Spleen (tissue), 11 donors: ENCODE results near the gene GRK3. TPM values are rescaled to one million over a fixed set of nuclear protein-coding genes. Genes with fewer than 3 reads are reported as not detected.
"Not testable (repeated sequence)": the region's sequence is repeated elsewhere in the genome, so short reads cannot be mapped to it uniquely, and the experiment has no call there.

Experiments used
- DNase-seq: peaks from one replicate; pipeline ENCODE4 v3.0.0-alpha.2; 2020
- H3K27ac ChIP-seq, 8 donors: fragments of 200-600 bp; sonication (generic) in 7 of 8; 1 replicate in 4 of 8; 2 replicates in 4 of 8; pipeline versions ENCODE4 v1.5.0 to v1.8.0; 2016 to 2021; ENCODE audit warnings: inconsistent platforms in 4 of 8, mild to moderate bottlenecking in 4 of 8, moderate library complexity in 1 of 8
- H3K27me3 ChIP-seq, 7 donors: fragments of 200-600 bp; sonication (generic) in 6 of 7; replicated peaks in 1 of 7; 1 replicate in 4 of 7; 2 replicates in 3 of 7; pipeline versions ENCODE4 v1.5.0 to v1.8.0; 2016 to 2021; ENCODE audit warnings: inconsistent platforms in 3 of 7, mild to moderate bottlenecking in 1 of 7
- H3K36me3 ChIP-seq, 6 donors: fragments of 200-600 bp; sonication (generic) in 5 of 6; 1 replicate in 4 of 6; 2 replicates in 2 of 6; pipeline versions ENCODE4 v1.5.0 to v1.8.0; 2016 to 2021; ENCODE audit warnings: inconsistent platforms in 2 of 6
- H3K4me1 ChIP-seq, 6 donors: fragments of 200-600 bp; sonication (generic) in 5 of 6; 1 replicate in 3 of 6; 2 replicates in 3 of 6; pipeline versions ENCODE4 v1.5.0 to v1.8.0; 2016 to 2021; ENCODE audit warnings: inconsistent platforms in 3 of 6
- H3K4me3 ChIP-seq, 8 donors: fragments of 200-600 bp; sonication (generic) in 7 of 8; 1 replicate in 4 of 8; 2 replicates in 4 of 8; pipeline versions ENCODE4 v1.5.0 to v1.8.0; 2016 to 2021; ENCODE audit warnings: inconsistent platforms in 4 of 8, mild to moderate bottlenecking in 4 of 8, moderate library complexity in 2 of 8
- H3K9me3 ChIP-seq, 8 donors: fragments of 200-600 bp; sonication (generic) in 7 of 8; 1 replicate in 4 of 8; 2 replicates in 4 of 8; pipeline versions ENCODE4 v1.5.0 to v1.8.0; 2016 to 2021; ENCODE audit warnings: inconsistent platforms in 4 of 8
- CTCF ChIP-seq, 11 experiments: fragments of 200-600 bp in 7 of 11; fragments of 450-650 bp in 4 of 11; sonication (generic) in 4 of 11; IDR thresholded peaks in 8 of 11; conservative IDR thresholded peaks in 3 of 11; 1 replicate in 7 of 11; 2 replicates in 4 of 11; pipeline versions ENCODE4 v1.4.0 to v1.8.0; 2016 to 2021; ENCODE audit warnings: antibody characterized with exemption in 11 of 11, inconsistent platforms in 4 of 11, mild to moderate bottlenecking in 1 of 11
- POLR2A ChIP-seq, 3 donors: fragments of 450-650 bp; IDR thresholded peaks; one replicate each; pipeline ENCODE4 v1.5.1; 2017; ENCODE audit warnings: antibody characterized with exemption in 3 of 3, mild to moderate bottlenecking in 1 of 3
- POLR2AphosphoS5 ChIP-seq, 3 donors: sonication (generic); formaldehyde crosslinking; IDR thresholded peaks; one replicate each; pipeline ENCODE4 v1.5.1; 2017; ENCODE audit warnings: antibody characterized with exemption in 3 of 3
- WGBS, 5 donors: extraction: QIAGEN DNeasy Blood & Tissue Kit in 3 of 5; methylation state at CpG; one replicate each; pipeline versions ENCODE4 v1.1.5 to v1.1.7; 2013 to 2018; 5-methylcytosine and 5-hydroxymethylcytosine counted together
- intact Hi-C: fragments of 100-400 bp; cut with DNase I; formaldehyde crosslinking; loops from one replicate; pipeline ENCODE4 v1.15.0; 2023; ENCODE audit warnings: low total_unique reads
- polyA plus RNA-seq, 3 donors: library from polyadenylated mRNA; stranded (reverse); fragments of 200-250 nt; gene quantifications; one replicate each; pipeline ENCODE4 v1.2.1, GENCODE V29; 2013
- total RNA-seq, 7 donors: library from RNA; depleted of rRNA in 3 of 7; stranded (reverse); fragments of >200 nt in 3 of 7; fragmentation: NEBNext Ultra II Directional in 4 of 7; extraction: Animal tissue kit (Norgen Biotek cat#: 25700) in 4 of 7; gene quantifications; one replicate each; pipeline versions ENCODE4 v1.1.0 to v1.2.1, GENCODE V29; 2016 to 2021
- donor health status: healthy with polysubstance abuse.
- donor health status: DM: no; HTN: no; CAD: no; lungs with moderate emphysema.
- donor health status: DM: no; HTN: no; CAD: no.
- donor health status: Bipolar disorder and iron deficiency.
- donor health status: healthy.
- donor health status: DM: no; HTN: no; CAD: no.
- donor health status: DM: yes; HTN: yes; CAD: no.

Gene GRK3
- total and polyA plus RNA-seq, 10 donors, result 9.3 to 60.7 (median 45.7) TPM

- 88 to 96% (median 93%) methylated on average over 4 of the region's 4 CpGs for WGBS, 5 donors
- H3K4me1 ChIP-seq, result peaks cover 4 to 57% (median 23%) of the 10 kb centered on the region in 6 donors
- H3K9me3 ChIP-seq, result no peaks in the 10 kb centered on the region
- intact Hi-C loops, result no loop called here
- no peak overlapping the region for H3K4me3 ChIP-seq
- H3K27me3 ChIP-seq, result no peaks in the 10 kb centered on the region
- no peak for DNase-seq
- TF ChIP-seq POLR2AphosphoS5 (IDR thresholded peaks at IDR 0.05) (no peak), CTCF (IDR thresholded peaks at IDR 0.05 in 8 of 11, conservative IDR thresholded peaks at IDR 0.05 in 3 of 11) (no peak)
- H3K36me3 ChIP-seq, result no peaks in the 10 kb centered on the region
- no peak overlapping the region for H3K27ac ChIP-seq
Observed at GRCh38 chr22:25558341-25558740, 6.1 kb upstream of the GRK3 start.

GRCh38 chr22:25559910-25560309, 4.6 kb upstream of the GRK3 start:
- H3K27ac ChIP-seq, DNase-seq, H3K27me3 ChIP-seq, intact Hi-C loops, H3K9me3 ChIP-seq, H3K36me3 ChIP-seq, H3K4me3 ChIP-seq: not testable (repeated sequence)
- WGBS, 5 donors, result 85 to 95% (median 94%) methylated on average over 4 of the region's 4 CpGs
- peaks cover 6 to 57% (median 27%) of the 10 kb centered on the region in 6 donors for H3K4me1 ChIP-seq

- H3K4me3 ChIP-seq, H3K9me3 ChIP-seq, H3K36me3 ChIP-seq, H3K27me3 ChIP-seq, DNase-seq, intact Hi-C loops: not testable (repeated sequence)
- Histone ChIP-seq H3K27ac (peak overlapping the region in 2 of 8 donors; percentile 25 to 92), H3K4me1 (peaks cover 6 to 62% (median 34%) of the 10 kb centered on the region in 6 donors)
- WGBS, 5 donors, result 81 to 95% (median 87%) methylated on average over 3 of the region's 3 CpGs
Observed at GRCh38 chr22:25561182-25561581, 3.3 kb upstream of the GRK3 start.

GRCh38 chr22:25561927-25562326, 2.5 kb upstream of the GRK3 start:
- DNase-seq, intact Hi-C loops: not testable (repeated sequence)
- WGBS, 5 donors, result 69 to 92% (median 82%) methylated on average over 1 of the region's 1 CpG

GRCh38 chr22:25562966-25563760, 1.3 kb upstream of the GRK3 start:
- intact Hi-C loops, H3K36me3 ChIP-seq, H3K9me3 ChIP-seq, H3K27me3 ChIP-seq, DNase-seq: not testable (repeated sequence)
- WGBS, 5 donors, result 16 to 26% (median 22%) methylated on average over 10 of the region's 10 CpGs
- Histone ChIP-seq H3K4me1 (peaks cover 17 to 82% (median 48%) of the 10 kb centered on the region in 6 donors), H3K27ac (peak overlapping the region; percentile 63 to 92 (median 86)), H3K4me3 (peak overlapping the region in 7 of 8 donors; percentile 58 to 98 (median 85))

More at GRCh38 chr22:25561927-25562326, 2.5 kb upstream of the GRK3 start:
- H3K4me3 ChIP-seq, H3K27me3 ChIP-seq, H3K36me3 ChIP-seq, H3K9me3 ChIP-seq: not testable (repeated sequence)
- peaks cover 6 to 70% (median 38%) of the 10 kb centered on the region in 6 donors for H3K4me1 ChIP-seq
- H3K27ac ChIP-seq, result peak overlapping the region in 4 of 8 donors; percentile 25 to 92 (median 90)

- H3K9me3 ChIP-seq, result no peaks in the 10 kb centered on the region
- no peaks in the 10 kb centered on the region for H3K36me3 ChIP-seq
- H3K4me3 ChIP-seq, result peak overlapping the region; percentile 49 to 98 (median 80)
- 1 to 5% (median 2%) methylated on average over 21 of the region's 21 CpGs for WGBS, 5 donors
- peaks cover 19 to 85% (median 54%) of the 10 kb centered on the region in 6 donors for H3K4me1 ChIP-seq
- TF ChIP-seq CTCF (IDR thresholded peaks at IDR 0.05 in 8 of 11, conservative IDR thresholded peaks at IDR 0.05 in 3 of 11) (no peak), POLR2AphosphoS5 (IDR thresholded peaks at IDR 0.05) (no peak), POLR2A (IDR thresholded peaks at IDR 0.05) (no peak)
- peak overlapping the region; percentile 63 to 92 (median 86) for H3K27ac ChIP-seq
- no peak for DNase-seq
- intact Hi-C loops, result no loop called here
- peaks cover 0 to 4% (median 0%) of the 10 kb centered on the region in 7 donors for H3K27me3 ChIP-seq
Observed at GRCh38 chr22:25563761-25564319, 635 bp upstream of the GRK3 start.
